22Rv1 (cell line): ENCODE measurements around the gene ACYP2.

Experiments used
- CTCF ChIP-seq: fragments of 450-650 bp; IDR thresholded peaks from 2 replicates; pipeline ENCODE4 v1.5.1; 2017; ENCODE audit warnings: mild to moderate bottlenecking
- ZFX ChIP-seq: fragments of 450-650 bp; IDR thresholded peaks from 2 replicates; pipeline ENCODE4 v1.6.1; 2017; ENCODE audit warnings: antibody characterized with exemption, borderline replicate concordance

DNA sequence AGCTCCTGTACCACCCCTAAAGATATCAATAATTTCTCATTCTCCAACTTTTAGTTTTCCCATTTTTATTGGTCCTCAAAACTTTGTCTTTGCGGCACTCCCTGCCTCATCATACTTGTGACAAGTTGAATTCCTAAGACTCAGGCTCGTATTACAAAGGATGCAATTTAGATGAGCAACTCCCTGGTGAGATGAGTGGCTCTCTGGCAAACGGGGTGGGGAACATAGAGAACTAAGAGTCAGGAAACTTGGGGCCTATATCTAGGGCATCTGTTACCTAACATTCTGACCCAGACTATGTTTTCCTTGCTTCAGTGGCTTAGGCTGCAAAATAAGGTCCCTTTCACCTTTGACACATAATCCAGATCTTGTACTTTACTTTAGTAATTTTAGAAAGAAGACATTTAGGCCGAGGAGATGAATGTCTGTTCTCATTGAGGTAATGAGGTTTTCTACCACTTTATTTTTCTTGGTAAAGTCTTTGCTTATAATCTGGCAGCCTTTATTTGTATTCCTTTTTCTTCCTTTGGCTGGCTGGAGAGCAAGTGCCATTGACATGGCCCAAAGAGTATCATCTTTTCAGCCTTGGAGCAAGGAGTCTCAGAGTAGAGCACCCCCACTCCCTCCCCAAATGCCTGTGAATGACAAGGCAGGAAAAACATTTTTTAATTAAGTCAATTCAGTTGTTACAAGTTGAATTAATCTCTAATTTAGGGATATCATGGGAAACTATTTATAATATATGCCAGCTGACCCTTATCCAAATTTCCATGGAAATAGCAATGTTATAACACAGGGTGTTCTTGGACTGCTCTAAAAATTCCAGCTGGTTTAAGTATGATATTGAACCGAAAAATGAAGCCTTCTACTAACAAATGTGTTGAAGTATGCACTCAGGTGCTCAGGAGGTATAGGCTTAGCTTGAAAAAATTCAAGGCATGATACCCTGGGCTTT lies 125.4 kb downstream of the ACYP2 start:
- TF ChIP-seq CTCF (no peak), ZFX (no peak)
